ENCODE data around the gene GATA2.

DNA sequence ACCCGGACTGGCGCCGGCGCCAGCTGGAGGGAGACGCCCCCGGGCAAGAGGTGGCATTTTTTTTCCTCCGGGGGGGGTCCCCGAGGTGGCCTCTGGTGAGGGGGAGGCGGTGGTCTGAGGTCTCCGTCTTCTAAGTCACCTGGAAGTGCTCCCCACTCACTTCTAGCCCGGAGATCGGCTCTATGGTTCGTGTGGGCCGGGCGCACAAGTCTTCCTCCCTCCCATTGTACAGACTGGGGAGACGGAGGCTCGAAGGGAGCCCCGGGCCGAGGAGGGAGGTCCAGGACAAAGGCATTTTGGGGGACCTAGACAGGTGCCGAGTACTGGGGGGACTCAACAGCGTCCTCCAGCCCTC, 4.4 kb downstream of the GATA2 start:
- no peak for TF ChIP-seq POLR2A (IDR thresholded peaks at IDR 0.05)
- TF ChIP-seq, protein P1, sequence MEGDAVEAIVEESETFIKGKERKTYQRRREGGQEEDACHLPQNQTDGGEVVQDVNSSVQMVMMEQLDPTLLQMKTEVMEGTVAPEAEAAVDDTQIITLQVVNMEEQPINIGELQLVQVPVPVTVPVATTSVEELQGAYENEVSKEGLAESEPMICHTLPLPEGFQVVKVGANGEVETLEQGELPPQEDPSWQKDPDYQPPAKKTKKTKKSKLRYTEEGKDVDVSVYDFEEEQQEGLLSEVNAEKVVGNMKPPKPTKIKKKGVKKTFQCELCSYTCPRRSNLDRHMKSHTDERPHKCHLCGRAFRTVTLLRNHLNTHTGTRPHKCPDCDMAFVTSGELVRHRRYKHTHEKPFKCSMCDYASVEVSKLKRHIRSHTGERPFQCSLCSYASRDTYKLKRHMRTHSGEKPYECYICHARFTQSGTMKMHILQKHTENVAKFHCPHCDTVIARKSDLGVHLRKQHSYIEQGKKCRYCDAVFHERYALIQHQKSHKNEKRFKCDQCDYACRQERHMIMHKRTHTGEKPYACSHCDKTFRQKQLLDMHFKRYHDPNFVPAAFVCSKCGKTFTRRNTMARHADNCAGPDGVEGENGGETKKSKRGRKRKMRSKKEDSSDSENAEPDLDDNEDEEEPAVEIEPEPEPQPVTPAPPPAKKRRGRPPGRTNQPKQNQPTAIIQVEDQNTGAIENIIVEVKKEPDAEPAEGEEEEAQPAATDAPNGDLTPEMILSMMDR (IDR thresholded peaks at IDR 0.05), result no peak

Data from thyroid gland (tissue), 4 donors.